HuH-7.5 (cell line): ENCODE measurements around the gene POMGNT2.
"Not testable (repeated sequence)": the region's sequence is repeated elsewhere in the genome, so short reads cannot be mapped to it uniquely, and the experiment has no call there.

ENCODE experiments used
- DNase-seq: peaks from one replicate; pipeline ENCODE4 v3.0.0; 2011; ENCODE audit warnings: low spot score

Gene POMGNT2

DNA sequence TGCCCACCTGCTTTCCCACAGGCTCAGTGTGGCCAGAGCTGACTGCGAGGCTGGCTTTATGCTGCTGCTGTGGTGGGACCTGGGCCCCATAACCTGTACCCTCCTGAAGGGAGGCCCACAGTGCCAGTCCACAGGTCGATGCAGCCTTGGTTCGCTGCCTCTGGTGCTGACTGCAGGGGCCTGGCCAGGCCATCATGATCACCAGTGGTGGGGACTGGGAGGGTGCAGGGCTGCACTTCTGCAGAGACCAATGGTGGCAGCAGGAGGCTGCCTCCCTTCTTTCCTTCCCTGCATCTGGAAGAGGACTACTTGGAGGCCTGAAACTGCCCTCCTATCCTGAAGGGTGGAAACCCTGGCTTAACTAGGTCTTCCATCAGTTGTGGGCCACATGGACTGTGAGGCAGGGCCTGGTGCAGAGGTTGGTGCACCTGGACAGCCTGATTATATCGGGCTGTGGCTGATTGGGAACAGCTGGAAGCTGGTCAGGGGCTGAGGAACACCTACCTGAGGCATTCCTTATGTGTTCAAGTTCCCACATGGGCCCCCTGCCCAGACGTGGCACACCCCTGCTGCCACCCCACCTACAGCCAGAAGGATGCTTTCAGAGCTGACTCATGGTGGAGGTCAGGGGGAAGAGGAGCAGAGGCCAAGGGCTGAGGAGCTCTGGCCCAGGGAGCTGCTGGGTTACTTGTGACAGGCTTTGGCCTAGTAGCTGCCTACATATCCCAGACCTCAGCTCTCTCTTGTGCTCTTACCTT lies 29.8 kb downstream of the POMGNT2 start:
- DNase-seq: no peak

DNA sequence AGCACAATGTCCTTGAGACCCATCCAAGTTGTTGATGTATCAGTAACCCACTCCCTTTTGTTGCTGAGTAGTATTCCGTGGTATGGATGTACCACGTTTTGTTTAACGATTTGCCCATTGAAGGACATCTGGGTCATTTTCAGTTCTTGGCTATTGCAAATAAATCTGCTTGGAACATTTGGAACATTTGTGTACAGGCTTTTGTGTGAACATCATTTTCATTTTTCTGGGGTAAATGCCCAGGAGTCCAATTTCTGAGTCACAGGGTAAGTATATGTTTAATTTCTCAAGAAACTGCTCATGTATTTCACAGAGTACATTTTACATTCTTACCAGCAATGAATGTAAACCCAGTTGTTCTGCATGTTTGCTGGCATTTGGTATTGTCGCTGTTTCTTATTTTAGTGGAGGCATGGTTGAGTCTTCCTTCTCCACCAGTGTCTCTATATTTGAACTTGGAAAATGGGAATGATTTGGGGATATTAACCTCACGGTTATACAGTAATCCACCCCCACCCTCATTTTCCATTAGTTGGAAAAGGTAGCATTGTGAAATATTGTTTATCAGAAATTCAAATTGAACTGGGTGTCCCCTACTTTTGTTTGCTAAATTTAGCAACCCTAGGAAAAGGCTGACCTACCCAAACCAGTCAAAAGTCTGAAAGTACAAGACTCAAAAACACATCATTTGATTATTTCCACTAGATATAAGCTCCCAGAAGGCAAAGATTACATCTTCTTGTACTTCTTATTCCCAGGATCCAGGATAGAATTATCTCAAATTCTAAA lies 30.8 kb downstream of the POMGNT2 start:
- no peak for DNase-seq

DNA sequence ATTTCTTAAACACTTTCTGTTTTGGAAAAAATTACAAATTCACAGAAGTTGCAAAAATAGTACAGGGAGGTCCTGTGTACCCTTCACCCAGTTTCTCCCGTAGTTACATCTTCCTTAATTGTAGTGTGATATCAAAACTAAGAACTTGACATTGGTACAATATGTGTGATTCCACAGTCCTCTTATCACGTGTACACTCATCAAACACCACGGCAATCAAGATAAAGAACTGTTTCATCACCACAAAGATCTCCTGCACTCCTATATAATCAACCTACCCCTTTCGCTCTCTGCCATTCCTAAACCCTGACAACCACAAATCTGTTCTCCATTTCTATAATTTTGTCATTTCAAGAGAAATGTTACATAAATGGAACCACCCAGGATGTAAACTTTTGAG lies 31.4 kb downstream of the POMGNT2 start:
- DNase-seq: no peak

DNA sequence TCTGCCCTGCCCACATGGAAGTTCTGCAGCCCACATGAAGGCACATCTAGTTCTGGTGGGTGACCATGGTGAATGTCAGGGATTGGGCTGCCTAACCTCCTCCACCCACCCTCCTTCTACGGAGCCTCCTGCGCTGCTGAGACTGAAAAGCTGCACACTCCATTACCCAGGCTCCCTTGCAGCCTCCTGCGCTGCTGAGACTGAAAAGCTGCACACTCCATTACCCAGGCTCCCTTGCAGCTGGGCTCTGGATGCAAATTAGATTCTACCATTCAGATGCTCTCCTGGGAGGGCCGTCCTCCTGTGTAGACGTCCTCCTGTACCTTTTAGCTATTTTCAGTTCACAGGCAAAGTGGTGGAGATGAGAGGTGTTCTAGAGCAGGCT lies 32.1 kb downstream of the POMGNT2 start:
- no peak for DNase-seq

DNA sequence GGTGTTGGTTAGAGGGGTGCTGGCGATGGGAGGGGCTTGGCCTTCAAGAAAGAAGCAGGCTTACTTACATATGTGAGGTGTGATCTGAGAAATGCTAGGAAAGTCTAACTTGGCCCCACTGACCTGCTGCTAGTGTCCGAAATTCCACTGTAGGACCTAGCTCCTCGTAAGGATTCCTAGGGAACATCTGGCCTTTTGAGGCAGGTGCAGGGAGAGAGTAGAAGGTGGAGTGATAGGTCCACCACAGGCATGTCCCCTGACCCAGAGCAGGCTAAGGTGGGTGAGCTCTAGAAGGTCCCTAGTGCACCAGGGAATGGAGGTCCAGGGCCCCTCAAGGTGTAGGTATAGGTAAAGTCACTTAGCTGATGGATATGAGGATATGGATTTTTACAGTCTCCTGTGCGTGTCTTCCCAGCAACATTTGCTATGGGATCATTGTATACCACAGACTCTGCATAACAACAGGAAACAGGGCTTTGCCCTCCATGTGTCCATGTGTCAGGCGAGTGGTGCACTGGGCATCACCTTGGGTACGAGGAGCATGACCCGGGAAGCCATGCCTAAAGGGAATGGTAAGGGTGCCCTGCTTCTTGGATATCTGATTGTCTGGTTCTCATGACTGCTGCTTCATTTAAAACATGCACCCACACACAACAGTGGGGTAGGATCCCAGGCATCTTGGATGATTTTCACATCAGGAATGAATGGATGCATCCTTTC lies 32.6 kb downstream of the POMGNT2 start:
- no peak for DNase-seq

DNA sequence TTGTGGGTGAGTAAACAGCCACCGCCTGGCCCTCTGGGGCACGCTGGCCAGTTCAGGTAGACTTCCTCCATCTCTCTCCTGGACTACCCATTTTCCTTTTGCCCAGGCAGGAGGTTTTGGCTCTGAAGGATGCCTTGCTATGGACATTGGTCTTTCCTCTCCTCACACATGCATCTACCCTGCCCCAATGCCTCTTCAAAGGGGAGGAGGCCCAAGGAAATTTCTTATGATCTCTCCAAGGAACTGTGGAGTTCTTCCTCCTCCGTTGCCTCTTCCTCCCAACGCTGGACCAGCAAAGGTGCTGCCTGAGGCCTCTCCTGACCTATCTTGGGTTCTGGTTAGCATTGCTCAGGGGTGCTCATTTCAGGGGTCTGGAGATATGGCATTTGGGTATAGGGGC lies 33.5 kb downstream of the POMGNT2 start:
- no peak for DNase-seq

DNA sequence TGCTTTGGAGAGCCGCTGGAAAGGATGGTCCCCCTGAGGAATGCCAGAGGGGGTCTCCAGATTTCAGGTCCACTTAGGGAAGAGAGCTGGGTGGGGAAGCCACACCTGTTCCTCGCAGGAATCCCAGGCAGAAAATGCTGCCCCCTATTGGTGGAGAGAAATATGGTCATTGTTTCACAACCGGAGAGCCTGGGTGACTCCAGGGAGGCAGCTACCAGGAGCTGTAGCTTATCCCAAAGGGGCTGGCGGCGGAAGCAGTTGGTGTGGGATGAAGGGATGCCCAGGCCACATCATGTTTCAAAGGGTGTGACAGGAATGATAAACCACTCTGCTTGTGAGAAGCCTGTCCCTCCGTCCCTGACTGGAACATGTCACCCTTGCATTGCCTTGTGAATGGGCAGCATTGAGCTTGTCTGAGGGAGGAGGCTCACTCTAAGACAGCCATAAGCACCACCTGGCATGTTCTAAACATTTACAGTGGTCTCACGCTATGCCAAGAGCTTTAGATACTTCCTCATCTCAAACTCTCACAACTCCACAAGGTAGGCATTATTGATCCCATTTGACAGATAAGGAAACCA lies 34.5 kb downstream of the POMGNT2 start:
- peak; percentile 30 for DNase-seq

DNA sequence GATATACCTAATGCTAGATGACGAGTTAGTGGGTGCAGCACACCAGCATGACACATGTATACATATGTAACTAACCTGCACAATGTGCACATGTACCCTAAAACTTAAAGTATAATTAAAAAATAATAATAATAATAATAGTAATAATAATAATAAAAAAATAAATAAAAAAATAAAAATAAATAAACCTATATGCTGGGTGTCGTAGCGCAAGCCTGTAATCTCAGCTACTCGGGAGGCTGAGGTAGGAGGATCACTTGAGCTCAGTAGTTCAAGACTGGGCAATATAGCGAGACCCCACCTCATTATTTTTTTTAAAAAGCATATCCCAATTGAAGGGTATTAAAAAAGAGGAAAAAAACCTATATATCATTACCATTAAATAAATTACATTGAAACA lies 35.2 kb downstream of the POMGNT2 start:
- DNase-seq: not testable (repeated sequence)

DNA sequence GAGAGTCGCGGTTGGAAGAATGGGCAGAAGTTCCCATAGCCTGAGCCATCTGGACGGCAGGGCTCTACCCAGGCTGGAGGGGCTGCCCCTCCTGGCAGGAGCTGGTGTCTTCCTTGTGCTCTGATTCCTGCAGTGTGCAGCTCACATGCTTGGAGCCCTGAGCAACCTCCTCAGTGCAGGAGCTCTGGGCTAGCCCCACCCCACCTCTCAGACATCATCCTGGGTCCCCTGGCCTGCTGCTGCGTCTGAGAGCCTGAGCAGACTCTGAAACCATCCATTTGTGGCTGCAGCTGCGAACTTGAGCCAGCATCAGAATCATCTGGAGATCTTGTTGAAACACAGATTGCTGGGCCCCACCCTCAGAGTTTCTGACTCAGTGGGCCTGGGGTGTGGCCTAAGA lies 42.8 kb downstream of the POMGNT2 start:
- DNase-seq: no peak

DNA sequence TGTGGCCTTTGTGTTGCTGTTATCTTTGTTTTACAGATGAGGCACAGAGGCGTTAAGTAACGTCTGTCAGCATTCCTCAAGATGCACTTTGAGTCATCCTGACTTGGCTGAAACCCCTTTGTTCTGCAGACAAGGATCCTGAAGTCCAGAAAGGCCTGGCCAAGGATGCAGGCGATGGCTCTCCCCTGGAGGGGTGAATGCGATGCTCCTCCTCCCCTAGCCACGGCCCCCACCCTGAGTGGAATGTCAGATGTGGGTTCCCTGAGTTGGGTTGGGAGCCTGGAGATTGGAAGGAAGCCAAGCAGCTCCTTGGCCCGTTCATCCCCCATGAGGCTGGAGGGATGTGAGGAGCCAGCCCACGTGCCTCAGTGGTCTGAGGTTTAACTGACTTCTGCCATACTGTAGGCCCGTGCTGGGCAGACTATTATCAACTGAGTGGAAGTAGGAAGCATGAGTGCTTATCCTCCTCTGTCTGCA lies 43.3 kb downstream of the POMGNT2 start:
- no peak for DNase-seq

DNA sequence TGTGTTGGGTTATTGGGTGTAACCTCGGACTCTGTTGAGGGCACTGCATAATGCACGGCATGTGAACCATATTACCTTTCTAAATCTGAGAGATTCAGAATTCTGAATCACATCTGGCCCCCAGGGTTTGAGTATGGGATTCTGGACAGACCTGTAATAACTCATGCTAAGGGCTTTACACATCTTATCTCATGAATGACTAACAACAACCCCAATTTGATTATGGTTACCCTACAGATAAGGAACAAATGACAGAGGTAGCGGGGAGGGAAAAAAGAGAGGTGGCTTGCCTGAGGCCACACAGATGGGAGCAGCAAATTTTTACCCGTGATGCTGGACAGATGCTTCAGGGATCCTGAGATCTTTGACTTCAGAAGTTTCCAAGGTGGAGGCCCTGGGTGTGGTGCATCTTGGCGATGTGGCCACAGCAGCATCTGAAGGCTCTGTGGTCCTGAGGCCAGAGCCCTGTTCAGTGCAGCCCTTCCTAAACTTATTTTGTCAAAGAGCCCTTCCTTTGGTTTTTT lies 43.8 kb downstream of the POMGNT2 start:
- no peak for DNase-seq

DNA sequence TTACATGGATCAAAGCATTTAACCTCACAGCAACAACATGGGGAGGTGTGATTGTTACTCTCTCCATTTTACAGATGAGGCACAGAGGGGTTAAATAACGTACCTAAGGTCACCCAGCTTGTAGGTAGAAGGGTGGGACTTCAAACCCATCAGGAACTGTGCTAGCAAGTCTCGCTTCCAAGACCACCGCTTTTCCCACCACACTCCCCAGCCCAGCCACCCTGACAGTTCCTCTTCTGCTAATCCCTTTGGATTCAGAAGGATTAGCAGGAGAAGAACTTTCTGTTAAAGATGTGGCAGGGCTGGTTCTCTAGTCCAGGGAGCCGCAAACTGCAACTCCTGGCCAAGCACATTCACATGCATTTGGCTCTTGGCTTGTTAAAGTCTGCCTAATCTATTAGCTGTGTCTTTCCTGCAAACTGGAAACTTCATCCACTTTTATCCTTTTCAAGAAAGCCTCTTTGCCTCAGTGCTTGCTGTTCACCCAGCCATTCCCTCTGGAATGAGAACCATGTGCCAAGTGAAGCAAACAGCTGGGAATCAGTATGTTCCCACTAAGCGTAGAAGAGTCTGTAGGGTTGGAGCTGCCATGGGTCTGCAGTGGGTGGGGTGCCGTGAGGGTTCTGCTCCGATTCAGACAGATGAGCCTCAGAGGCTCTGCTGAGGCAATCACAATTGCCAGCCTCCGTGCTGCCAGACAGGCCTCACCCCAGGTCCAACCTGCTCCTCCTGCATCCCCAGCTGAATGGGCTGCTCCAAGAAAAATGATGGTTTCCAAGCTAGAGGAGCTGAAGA lies 44.6 kb downstream of the POMGNT2 start:
- no peak for DNase-seq

DNA sequence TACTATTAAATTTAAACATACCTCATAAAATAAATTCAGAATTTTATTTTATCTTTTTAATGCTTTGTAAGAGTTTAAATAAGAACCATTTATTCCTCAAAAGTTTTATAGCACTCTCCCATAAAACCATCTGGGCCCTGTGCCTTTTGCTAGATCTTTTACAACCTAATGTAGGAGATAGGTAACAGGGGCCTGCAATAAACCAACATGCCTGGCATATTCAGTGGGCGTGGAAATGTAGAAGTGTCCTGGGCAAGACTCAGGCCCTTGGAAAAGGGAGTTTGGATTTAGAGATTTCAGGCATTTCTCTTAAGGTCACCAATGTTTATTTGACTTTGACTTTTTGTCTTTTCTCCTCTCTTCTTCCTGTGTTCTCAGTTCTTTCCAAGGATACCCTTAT lies 46.4 kb downstream of the POMGNT2 start:
- DNase-seq: no peak

DNA sequence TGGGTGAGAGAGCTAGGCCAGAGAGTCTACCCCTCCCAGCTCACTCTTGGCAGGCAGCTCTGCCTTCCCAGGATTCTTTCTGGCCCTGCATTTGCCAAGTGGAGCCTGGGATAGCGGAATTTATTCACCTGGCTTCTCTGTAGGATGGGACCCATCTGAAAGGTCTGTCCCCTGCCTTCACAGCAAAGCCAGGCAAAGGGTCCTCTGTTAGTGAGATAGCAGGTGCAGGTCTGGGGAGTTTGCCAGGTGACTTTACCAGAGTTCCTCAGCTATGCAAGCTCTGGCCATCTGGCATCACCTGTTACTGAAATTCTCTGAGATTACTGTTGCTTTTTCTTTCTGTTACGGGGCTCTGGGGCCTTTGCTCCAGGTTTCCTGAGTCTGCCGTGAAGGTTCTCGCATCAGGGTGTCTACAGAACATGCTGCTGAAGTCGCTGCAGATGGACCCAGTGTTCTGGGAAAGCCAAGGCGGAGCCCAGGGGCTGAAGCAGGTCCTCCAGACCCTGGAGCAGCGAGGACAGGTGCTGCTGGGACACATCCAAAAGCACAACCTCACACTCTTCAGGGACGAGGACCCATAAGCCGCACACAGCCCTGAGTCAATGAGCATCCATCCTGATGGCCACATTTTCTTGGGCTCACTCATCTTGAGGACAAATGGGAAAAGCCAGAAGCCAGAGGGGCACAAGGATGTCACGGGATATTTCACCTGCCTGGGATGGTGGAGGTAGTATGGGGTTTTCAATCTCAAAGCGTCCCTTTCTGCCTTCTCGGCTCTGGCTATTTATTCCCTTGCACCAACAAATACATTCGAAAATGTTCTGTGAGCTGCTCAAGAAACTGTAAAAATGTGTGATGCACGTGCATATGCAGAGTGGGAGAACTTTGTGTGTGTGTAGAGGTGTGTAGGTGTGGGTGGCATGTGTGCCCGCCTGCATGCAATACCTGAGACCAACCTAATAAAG lies 49.8 kb downstream of the POMGNT2 start:
- no peak for DNase-seq

DNA sequence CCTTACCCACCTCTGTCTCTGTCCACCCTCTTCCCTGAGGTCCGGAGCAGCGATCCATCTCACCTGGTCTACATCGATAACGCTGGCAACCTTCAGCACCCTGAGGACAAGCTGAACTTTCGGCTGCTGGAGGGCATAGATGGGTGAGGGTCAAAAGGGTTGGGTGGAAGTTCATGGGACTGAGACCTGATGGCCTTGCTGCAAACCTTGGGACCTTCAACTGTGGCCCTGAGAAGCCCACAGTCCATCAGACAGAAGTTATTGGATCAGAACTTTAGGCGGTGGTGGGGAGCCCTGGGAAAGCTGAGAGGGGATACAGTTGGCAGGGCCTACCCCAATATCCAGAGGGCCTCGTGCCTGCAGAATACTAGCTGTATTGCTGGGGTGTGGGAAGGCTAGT lies 50.5 kb downstream of the POMGNT2 start:
- no peak for DNase-seq

DNA sequence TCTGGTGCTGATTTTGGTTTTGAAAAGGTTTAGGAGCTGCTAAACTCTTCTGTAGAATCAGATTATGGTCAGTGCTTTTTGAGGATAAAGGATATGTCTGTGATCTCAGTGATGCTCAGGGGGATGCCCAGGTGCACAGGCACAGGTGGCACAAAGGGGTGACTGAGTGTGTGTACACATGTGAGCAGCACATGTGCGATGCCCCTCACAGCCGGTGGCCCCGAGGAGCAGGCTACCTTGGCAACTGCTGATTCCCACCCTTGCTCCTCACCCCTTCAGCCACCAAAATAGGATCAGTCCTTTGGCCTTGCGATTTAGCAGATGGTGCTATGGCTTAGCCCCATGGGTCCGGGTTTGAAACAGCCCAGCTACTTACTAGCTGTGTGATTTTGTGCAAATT lies 51.1 kb downstream of the POMGNT2 start:
- no peak for DNase-seq

DNA sequence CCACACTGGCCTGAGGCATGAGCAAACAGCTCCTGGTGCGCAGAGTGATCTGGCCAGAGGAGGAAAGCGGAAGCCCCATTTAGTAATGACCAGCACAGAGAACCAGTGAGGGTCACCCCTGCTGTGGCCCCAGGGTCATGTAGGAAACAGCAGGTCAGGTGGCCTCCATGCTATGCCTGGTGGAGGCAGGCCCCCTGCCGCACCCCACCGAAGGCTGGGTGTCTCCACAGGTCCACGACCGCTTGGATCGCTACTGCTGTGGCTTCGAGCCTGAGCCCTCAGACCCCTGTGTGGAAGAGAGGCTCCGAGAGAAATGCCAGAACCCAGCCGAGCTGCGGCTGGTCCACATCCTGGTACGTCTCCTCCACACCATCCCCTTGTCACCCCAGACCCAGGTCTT lies 52.6 kb downstream of the POMGNT2 start:
- no peak for DNase-seq

DNA sequence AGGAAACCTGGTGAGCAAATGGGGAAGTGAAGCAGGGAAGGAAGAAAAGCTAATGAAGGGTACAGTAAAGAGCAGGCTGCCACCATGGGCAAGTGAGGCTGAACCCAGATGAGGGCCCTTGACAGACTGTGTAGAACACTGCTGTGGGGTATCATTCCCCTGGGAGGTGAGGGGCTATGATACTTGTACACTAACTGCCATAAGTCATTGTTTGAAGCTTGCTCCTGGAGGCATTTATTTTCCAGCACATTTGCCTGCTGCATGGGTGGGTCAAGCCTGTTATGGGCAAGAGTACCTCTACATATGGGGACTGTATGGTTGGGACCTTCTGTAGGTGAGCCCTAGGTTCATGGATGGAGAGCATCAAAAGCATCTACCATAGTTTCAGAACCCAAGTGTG lies 57.4 kb downstream of the POMGNT2 start:
- DNase-seq: no peak

DNA sequence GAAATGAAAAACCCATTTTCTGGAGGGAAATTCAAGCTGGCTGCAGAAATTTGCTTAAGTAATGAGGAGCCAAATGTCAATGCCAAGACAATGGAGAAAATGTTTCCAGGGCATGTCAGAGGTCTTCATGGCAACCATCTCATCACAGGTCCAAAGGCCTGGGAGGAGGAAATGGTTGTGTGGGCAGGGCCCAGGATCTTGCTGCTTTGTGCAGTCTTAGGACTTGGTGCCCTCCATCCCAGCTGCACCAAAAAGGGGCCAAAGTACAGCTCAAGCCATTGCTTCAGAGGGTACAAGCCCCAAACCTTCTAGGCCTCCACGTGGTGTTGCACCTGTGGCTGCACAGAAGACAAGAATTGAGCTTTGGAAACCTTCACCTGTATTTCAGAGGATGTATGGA lies 59.3 kb downstream of the POMGNT2 start:
- no peak for DNase-seq

DNA sequence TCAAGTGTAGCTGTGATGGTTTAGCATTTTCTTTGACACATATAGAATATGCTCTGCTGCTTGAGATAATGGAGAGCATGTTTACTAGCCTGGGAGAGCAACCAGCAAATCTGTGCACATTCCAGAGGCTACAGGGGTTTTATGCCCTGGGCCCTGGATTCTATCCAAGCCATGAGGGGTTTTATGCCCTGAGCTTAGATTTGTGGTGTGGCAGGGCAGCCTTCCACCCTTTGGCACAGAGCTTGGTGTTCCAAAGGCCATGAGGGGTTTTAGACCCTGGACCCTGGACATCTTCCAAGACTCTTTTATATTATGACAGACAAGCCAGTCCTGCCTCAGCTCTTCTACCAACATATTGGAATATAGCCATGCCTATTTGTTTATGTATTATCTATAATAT lies 60.8 kb downstream of the POMGNT2 start:
- not testable (repeated sequence) for DNase-seq
